PFSK-1 (cell line): ENCODE data around the gene GMEB2.

Experiments
- FOXP2 ChIP-seq: optimal IDR thresholded peaks from 2 replicates; pipeline ENCODE3; 2011; ENCODE audit warnings: borderline replicate concordance, control low read depth, inconsistent platforms; ENCODE audit not compliant: insufficient read depth; ENCODE audit errors: extremely low read length, extremely low read depth
- POLR2AphosphoS5 ChIP-seq: IDR thresholded peaks from 2 replicates; pipeline ENCODE4 v1.6.1; 2012; ENCODE audit warnings: low read depth, mild to moderate bottlenecking, control low read depth, low read length, moderate library complexity
- SIN3A ChIP-seq: IDR thresholded peaks from 2 replicates; pipeline ENCODE4 v1.6.1; 2012; ENCODE audit warnings: mild to moderate bottlenecking, low read length, moderate library complexity, borderline replicate concordance; ENCODE audit not compliant: insufficient read depth
- TAF1 ChIP-seq: IDR thresholded peaks from 2 replicates; pipeline ENCODE4 v1.6.1; 2012; ENCODE audit warnings: low read length, control low read depth, borderline replicate concordance; ENCODE audit not compliant: insufficient read depth
- TF ChIP-seq, protein P1 (sequence below), 2 experiments: IDR thresholded peaks; 2 replicates each; pipeline versions ENCODE4 v1.6.1 to v1.8.0; 2011 to 2012; ENCODE audit warnings: low read depth in 2 of 2, low read length in 2 of 2, control low read depth in 1 of 2, inconsistent platforms in 1 of 2, mild to moderate bottlenecking in 1 of 2, moderate library complexity in 1 of 2; ENCODE audit not compliant: insufficient read depth in 1 of 2

The GMEB2 gene

DNA sequence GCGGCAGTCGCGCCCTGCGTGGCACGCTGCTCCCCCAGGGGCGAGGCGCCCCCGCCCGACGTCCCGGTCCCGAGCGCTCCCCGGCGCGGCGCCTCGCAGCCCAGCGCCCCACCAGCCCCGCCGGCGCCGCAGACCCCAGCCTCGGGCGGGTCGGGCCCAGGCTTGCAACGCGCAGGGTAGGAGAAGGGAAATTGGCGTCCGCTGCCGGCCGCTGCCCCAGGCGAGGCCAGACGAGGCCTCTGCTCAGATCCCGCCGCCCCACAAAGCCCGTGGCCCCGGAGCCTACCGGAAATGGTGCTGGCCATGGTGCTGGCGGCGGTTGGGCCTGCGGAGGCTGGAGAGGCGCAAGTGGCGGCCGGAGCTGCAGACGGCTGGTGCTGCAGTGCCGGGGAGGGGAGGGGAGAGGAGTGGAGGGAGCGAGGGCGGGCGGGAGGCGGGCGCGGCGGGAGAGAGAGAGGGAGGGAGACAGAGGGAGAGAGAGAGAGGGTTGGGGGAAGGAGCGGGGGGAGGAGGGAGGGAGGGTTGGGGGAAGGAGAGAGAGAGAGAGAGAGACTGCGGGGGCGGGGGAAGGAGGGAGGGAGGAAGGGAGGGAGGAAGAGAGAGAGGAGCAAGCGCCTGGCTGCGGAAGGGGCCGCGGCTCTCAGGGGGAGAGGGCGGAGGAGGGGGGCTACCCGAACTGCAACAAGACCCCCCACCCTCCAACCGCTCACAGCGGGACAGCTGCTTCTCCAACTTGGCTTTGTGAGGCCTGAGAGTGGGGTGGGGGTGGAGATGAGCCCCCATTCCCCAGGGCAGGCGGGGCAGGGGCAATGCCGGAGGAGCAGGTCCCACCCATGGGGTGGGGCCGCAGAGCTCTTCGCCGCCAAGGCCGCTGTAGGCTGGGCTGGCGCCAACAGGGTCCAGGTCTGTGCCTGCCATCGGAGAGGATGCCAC, 26.4 kb upstream of the GMEB2 start, which contains the start of gene STMN3:
TSS of gene STMN3 (minus strand) at position 384 of the 933 bp plus-strand sequence. CDS start at position 305, 79 bp downstream.
- TF ChIP-seq, protein P1, sequence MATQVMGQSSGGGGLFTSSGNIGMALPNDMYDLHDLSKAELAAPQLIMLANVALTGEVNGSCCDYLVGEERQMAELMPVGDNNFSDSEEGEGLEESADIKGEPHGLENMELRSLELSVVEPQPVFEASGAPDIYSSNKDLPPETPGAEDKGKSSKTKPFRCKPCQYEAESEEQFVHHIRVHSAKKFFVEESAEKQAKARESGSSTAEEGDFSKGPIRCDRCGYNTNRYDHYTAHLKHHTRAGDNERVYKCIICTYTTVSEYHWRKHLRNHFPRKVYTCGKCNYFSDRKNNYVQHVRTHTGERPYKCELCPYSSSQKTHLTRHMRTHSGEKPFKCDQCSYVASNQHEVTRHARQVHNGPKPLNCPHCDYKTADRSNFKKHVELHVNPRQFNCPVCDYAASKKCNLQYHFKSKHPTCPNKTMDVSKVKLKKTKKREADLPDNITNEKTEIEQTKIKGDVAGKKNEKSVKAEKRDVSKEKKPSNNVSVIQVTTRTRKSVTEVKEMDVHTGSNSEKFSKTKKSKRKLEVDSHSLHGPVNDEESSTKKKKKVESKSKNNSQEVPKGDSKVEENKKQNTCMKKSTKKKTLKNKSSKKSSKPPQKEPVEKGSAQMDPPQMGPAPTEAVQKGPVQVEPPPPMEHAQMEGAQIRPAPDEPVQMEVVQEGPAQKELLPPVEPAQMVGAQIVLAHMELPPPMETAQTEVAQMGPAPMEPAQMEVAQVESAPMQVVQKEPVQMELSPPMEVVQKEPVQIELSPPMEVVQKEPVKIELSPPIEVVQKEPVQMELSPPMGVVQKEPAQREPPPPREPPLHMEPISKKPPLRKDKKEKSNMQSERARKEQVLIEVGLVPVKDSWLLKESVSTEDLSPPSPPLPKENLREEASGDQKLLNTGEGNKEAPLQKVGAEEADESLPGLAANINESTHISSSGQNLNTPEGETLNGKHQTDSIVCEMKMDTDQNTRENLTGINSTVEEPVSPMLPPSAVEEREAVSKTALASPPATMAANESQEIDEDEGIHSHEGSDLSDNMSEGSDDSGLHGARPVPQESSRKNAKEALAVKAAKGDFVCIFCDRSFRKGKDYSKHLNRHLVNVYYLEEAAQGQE (IDR thresholded peaks at IDR 0.05; ENCODE audit: insufficient read depth in 1 of 2, low read depth in 2 of 2, low read length in 2 of 2), result peak; percentile 98 to 99
- TF ChIP-seq TAF1 (peak; percentile 75), FOXP2 (peak; percentile 56), SIN3A (peak; percentile 97; the same call in 1 of the 2 replicates), POLR2AphosphoS5 (peak; percentile 63; the same call in 1 of the 2 replicates)

DNA sequence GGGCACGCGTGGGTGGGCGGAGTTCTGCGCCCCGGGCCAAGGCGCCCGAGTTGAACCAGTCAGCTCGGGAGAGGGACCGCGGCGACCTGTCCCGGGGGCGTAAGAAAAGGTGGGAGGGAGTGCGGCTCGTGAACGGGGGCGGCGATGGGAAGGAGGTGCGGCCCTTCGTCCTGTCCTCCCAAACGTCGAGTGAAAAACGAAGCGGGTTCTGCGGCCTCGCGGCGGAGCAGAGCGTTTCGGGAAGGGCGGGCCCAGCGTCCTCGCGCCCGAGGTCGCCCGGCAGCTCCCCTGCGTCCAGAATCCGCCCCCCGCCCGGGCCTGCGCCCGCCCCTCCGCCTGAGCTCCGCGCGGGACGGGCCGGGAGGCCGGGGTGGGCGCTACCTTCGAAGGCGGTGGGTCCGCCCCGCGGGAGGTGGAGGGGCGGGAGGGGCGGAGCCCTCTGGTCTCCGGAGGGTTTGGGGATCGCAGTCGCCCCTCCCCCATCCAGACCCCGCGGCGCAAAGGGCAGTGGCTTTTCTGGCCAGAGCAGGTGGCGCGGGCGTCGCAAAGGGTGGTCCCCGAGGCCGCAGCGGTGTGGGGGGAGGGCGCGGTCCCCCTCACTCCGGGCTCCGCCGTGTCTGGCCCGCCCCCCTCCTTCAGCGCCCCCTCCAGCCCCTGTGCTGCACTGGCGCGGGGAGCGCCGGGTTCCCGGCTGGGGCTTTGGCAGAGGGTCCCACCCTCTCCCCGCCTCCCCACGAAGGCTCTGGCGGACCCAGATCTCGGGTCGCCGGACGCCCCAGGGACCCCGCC, 25.5 kb upstream of the GMEB2 start:
- TF ChIP-seq TAF1 (no peak), FOXP2 (no peak), POLR2AphosphoS5 (no peak), SIN3A (no peak)
- TF ChIP-seq, protein P1 (IDR thresholded peaks at IDR 0.05; ENCODE audit: insufficient read depth in 1 of 2, low read depth in 2 of 2, low read length in 2 of 2), result no peak

DNA sequence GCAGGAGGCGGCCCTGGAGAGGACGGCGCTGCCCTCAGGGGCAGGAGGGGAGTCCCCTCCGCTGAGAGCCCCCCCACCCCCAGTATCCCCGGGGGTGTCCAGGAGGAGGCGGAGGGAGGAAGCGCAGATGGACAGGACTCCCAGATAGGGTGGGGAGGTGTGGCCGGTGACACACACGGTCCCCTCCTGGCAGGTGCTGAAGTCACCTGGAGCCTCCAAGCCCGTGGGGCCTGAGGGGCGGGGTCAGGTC, 25.0 kb upstream of the GMEB2 start:
- no peak for TF ChIP-seq SIN3A
- TF ChIP-seq, protein P1 (IDR thresholded peaks at IDR 0.05; ENCODE audit: insufficient read depth in 1 of 2, low read depth in 2 of 2, low read length in 2 of 2), result no peak
- TF ChIP-seq TAF1, result no peak

DNA sequence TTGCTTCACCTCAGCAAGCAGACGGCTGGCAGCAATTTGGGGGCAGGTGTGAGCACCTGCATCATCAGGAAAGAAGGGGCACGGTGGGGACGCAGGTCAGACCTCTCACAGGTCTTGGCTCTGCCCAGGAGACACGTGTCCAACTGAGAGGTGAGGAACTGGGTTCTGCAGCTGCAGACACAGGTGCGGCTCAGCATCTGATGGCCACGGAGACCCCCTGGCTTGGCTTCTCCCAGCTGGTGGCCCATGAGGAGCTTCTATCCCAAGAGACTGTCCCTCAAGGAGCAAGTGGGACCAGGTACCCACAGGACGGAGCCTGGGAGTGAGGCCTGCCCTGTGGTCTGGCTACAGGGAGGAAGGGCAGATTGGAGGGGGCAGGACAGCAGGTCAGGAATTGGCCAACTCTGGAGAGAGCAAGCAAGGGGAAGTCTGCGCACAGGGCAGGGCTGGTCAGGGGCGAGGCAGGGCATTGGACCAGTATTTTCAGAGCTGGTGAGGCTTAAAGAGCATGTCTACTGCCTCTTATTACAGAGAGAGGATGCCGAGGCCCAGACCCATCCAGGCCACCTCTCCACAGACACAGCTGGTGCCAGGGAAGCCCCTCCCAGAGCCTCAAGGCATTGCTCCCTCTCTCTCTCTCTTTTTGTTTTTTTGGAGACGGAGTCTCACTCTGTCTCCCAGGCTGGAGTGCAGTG, 22.1 kb upstream of the GMEB2 start:
- TF ChIP-seq SIN3A (no peak), FOXP2 (no peak), POLR2AphosphoS5 (no peak), TAF1 (no peak)
- TF ChIP-seq, protein P1 (IDR thresholded peaks at IDR 0.05; ENCODE audit: insufficient read depth in 1 of 2, low read depth in 2 of 2, low read length in 2 of 2), result no peak
